ENCODE results near the gene TRAPPC3L. TPM values are rescaled to one million over a fixed set of nuclear protein-coding genes. Genes with fewer than 3 reads are reported as not detected.
"Not testable (repeated sequence)": the region's sequence is repeated elsewhere in the genome, so short reads cannot be mapped to it uniquely, and the experiment has no call there.

Gene TRAPPC3L
- total RNA-seq, 1 donor from 2014 or later = not detected

DNA sequence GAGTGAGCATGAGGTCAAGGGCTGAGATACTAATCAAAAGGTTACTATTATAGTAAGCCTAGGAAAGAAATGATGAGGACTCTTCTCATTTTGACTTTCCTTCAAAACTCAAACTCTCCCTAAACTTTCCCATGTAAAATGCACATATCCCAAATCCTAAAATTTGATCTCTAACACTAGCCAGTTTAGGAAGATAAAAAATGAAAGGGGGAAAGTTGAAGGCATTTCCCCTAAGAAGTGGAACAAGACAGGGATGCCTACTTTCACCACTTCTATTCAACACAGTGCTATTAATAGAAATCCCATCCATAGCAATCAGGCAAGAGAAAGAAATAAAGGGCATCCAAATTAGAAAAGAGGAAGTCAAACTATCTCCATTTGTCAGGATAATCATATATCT lies 37.0 kb downstream of the TRAPPC3L start:
- intact Hi-C loops (cut with micrococcal nuclease) = no loop called here

GRCh38 chr6:116507324-116507723 lies 38.2 kb downstream of the TRAPPC3L start:
- intact Hi-C loops (cut with micrococcal nuclease) = no loop called here
- no peaks in the 10 kb centered on the region for H3K27me3 ChIP-seq (ENCODE audit: low read depth)
- H3K4me3 ChIP-seq = no peak overlapping the region
- TF ChIP-seq CTCF (IDR thresholded peaks at IDR 0.05; ENCODE audit: borderline replicate concordance) = no peak
- H3K9me3 ChIP-seq (replicated peaks) = peaks cover 21% of the 10 kb centered on the region
- H3K27ac ChIP-seq (replicated peaks) = no peak overlapping the region
- no peak for DNase-seq
- no peaks in the 10 kb centered on the region for H3K36me3 ChIP-seq
- peaks cover 9% of the 10 kb centered on the region for H3K4me1 ChIP-seq

More for the DNA sequence above, 37.0 kb downstream of the TRAPPC3L start:
- no peak for DNase-seq
- no peak for TF ChIP-seq CTCF (IDR thresholded peaks at IDR 0.05; ENCODE audit: borderline replicate concordance)
- H3K36me3 ChIP-seq = no peaks in the 10 kb centered on the region
- H3K4me3 ChIP-seq = no peak overlapping the region
- peaks cover 16% of the 10 kb centered on the region for H3K9me3 ChIP-seq (replicated peaks)
- no peaks in the 10 kb centered on the region for H3K27me3 ChIP-seq (ENCODE audit: low read depth)
- H3K4me1 ChIP-seq = peaks cover 21% of the 10 kb centered on the region
- H3K27ac ChIP-seq (replicated peaks) = no peak overlapping the region

- no peak for TF ChIP-seq CTCF (IDR thresholded peaks at IDR 0.05; ENCODE audit: borderline replicate concordance)
- no peaks in the 10 kb centered on the region for H3K36me3 ChIP-seq
Observed at GRCh38 chr6:116500969-116501433, 44.5 kb downstream of the TRAPPC3L start.

GRCh38 chr6:116497113-116497676 lies 48.3 kb downstream of the TRAPPC3L start:
- intact Hi-C loops (cut with micrococcal nuclease) = no loop called here
- H3K36me3 ChIP-seq = no peaks in the 10 kb centered on the region
- H3K9me3 ChIP-seq (replicated peaks) = peaks cover 1% of the 10 kb centered on the region
- H3K4me3 ChIP-seq = no peak overlapping the region
- H3K27me3 ChIP-seq (ENCODE audit: low read depth) = no peaks in the 10 kb centered on the region
- no peak for DNase-seq
- H3K4me1 ChIP-seq = no peaks in the 10 kb centered on the region
- no peak overlapping the region for H3K27ac ChIP-seq (replicated peaks)
- no peak for TF ChIP-seq CTCF (IDR thresholded peaks at IDR 0.05; ENCODE audit: borderline replicate concordance)

More at GRCh38 chr6:116500969-116501433, 44.5 kb downstream of the TRAPPC3L start:
- Histone ChIP-seq H3K9me3 (replicated peaks) (peaks cover 6% of the 10 kb centered on the region), H3K27me3 (ENCODE audit: low read depth) (no peaks in the 10 kb centered on the region), H3K27ac (replicated peaks) (no peak overlapping the region), H3K4me3 (no peak overlapping the region), H3K4me1 (no peaks in the 10 kb centered on the region)
- intact Hi-C loops (cut with micrococcal nuclease) = no loop called here
- no peak for DNase-seq

GRCh38 chr6:116495161-116495560 lies 50.3 kb downstream of the TRAPPC3L start:
- H3K36me3 ChIP-seq; H3K4me1 ChIP-seq; DNase-seq; H3K27me3 ChIP-seq (ENCODE audit: low read depth); intact Hi-C loops (cut with micrococcal nuclease); H3K27ac ChIP-seq (replicated peaks); H3K4me3 ChIP-seq: not testable (repeated sequence)
- peaks cover 15% of the 10 kb centered on the region for H3K9me3 ChIP-seq (replicated peaks)

GRCh38 chr6:116492331-116493067 lies 53.0 kb downstream of the TRAPPC3L start:
- no peak overlapping the region for H3K4me3 ChIP-seq
- no peak for TF ChIP-seq CTCF (IDR thresholded peaks at IDR 0.05; ENCODE audit: borderline replicate concordance)
- intact Hi-C loops (cut with micrococcal nuclease) = no loop called here
- peaks cover 23% of the 10 kb centered on the region for H3K9me3 ChIP-seq (replicated peaks)
- H3K27ac ChIP-seq (replicated peaks) = no peak overlapping the region
- no peak for DNase-seq
- no peaks in the 10 kb centered on the region for H3K36me3 ChIP-seq
- H3K4me1 ChIP-seq = no peaks in the 10 kb centered on the region
- no peaks in the 10 kb centered on the region for H3K27me3 ChIP-seq (ENCODE audit: low read depth)
